Measurements from ENCODE around the gene CPB2.

The CPB2 gene

DNA sequence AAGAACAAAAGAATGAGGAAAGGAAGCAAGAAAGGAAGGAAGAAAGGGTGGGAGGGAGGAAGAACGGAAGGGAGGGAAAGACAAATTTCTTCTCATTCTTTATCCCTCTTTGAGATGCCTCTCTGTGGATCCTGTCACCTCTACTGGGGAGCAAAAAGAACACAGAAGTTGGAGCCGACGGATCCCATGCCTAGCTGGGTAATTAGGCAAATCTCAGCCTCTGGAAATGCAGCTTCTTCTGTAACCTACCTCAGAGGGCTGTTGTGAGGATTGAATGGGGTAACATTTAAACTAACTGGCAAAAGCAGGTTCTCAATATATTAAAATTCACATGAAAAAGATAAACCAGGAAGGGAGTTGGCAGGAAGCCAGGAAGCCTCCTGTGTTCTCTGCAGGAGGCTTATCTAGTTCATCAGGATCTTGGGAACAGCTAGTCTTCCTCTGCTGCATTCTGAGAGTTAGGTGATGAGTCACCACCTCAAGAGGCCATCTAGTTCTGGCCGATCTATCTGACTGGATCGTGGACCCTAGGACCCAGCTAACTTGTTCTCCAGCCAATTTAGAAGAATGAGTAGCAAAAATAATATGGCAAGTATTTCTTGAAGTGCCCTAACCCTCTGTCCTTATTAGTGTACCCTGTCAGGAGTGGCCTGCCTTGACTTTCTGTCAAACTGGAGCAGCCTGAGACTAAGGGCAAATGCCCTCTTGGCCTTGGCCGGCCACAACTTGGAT, 15.2 kb upstream of the CPB2 start:
- no peaks in the 10 kb centered on the region for H3K36me3 ChIP-seq (ENCODE audit: insufficient read depth, low read length)
- H4K20me1 ChIP-seq (ENCODE audit: insufficient read depth, low read length) = no peaks in the 10 kb centered on the region
- TF ChIP-seq, protein P1, sequence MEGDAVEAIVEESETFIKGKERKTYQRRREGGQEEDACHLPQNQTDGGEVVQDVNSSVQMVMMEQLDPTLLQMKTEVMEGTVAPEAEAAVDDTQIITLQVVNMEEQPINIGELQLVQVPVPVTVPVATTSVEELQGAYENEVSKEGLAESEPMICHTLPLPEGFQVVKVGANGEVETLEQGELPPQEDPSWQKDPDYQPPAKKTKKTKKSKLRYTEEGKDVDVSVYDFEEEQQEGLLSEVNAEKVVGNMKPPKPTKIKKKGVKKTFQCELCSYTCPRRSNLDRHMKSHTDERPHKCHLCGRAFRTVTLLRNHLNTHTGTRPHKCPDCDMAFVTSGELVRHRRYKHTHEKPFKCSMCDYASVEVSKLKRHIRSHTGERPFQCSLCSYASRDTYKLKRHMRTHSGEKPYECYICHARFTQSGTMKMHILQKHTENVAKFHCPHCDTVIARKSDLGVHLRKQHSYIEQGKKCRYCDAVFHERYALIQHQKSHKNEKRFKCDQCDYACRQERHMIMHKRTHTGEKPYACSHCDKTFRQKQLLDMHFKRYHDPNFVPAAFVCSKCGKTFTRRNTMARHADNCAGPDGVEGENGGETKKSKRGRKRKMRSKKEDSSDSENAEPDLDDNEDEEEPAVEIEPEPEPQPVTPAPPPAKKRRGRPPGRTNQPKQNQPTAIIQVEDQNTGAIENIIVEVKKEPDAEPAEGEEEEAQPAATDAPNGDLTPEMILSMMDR (IDR thresholded peaks at IDR 0.05; ENCODE audit: low read length) = no peak
- TF ChIP-seq EZH2 (IDR thresholded peaks at IDR 0.05; ENCODE audit: borderline replicate concordance, low read length) = no peak
- H3K9me3 ChIP-seq (ENCODE audit: low read length) = no peaks in the 10 kb centered on the region
- no peak overlapping the region for H3K4me3 ChIP-seq (ENCODE audit: low read depth, low read length, poor library complexity, severe bottlenecking)
- no peak overlapping the region for H3K4me2 ChIP-seq (ENCODE audit: low read length)
- H3K9me2 ChIP-seq (ENCODE audit: low read depth, low read length) = no peaks in the 10 kb centered on the region
- H3K9ac ChIP-seq (ENCODE audit: low read length) = no peak overlapping the region
- no peaks in the 10 kb centered on the region for H3F3A ChIP-seq (ENCODE audit: insufficient read depth, low read length)
- H3K27me3 ChIP-seq (ENCODE audit: insufficient read depth, low read length) = no peaks in the 10 kb centered on the region
- no peak overlapping the region for H2AFZ ChIP-seq (ENCODE audit: low read length)
- H3K79me2 ChIP-seq (ENCODE audit: insufficient read depth, low read length) = no peaks in the 10 kb centered on the region
- no peaks in the 10 kb centered on the region for H3K4me1 ChIP-seq (ENCODE audit: insufficient read depth, low read length, severe bottlenecking)
- no peak overlapping the region for H3K27ac ChIP-seq (ENCODE audit: low read depth, low read length, poor library complexity, severe bottlenecking)

DNA sequence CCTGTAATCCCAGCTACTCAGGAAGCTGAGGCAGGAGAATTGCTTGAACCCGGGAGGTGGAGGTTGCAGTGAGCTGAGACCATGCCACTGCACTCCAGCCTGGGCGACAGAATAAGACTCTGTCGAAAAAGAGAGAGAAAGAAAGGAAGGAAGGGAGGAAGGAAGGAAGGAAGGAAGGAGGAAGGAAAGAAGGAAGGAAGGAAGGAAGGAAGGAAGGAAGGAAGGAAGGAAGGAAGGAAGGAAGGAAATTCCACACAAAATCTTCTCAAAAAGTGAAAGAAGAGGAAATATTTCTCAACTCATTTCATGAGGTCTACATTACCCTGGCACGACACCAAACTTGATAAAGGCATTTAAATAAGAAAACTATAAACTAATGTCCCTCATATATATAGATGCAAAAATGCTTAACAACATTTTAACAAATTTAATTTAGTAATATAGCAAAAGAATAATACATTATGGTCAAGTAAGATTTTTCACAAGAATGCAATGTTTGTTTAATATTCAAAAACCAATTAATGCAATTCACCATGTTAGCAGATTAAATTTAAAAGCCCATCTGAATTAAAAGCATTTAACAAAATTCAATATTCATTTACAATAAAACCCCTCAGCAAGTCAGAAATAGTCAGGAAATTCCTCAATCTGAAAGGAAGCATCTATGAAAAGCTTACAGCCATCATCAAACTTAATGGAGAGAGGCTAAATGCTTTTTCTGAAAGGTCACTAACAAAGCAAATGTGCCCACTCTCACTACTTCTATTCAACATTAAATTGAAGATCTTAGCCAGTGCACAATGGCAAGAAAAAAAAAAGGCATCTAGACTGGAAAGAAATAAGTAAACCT, 12.0 kb upstream of the CPB2 start:
- H3K9ac ChIP-seq (ENCODE audit: low read length) = no peak overlapping the region
- H3K4me3 ChIP-seq (ENCODE audit: low read depth, low read length, poor library complexity, severe bottlenecking) = no peak overlapping the region
- H4K20me1 ChIP-seq (ENCODE audit: insufficient read depth, low read length) = no peaks in the 10 kb centered on the region
- no peaks in the 10 kb centered on the region for H3F3A ChIP-seq (ENCODE audit: insufficient read depth, low read length)
- no peak overlapping the region for H3K4me2 ChIP-seq (ENCODE audit: low read length)
- no peaks in the 10 kb centered on the region for H3K79me2 ChIP-seq (ENCODE audit: insufficient read depth, low read length)
- H2AFZ ChIP-seq (ENCODE audit: low read length) = no peak overlapping the region
- TF ChIP-seq EZH2 (IDR thresholded peaks at IDR 0.05; ENCODE audit: borderline replicate concordance, low read length) = no peak
- TF ChIP-seq, protein P1 (IDR thresholded peaks at IDR 0.05; ENCODE audit: low read length) = no peak
- H3K9me3 ChIP-seq (ENCODE audit: low read length) = no peaks in the 10 kb centered on the region
- H3K27me3 ChIP-seq (ENCODE audit: insufficient read depth, low read length) = no peaks in the 10 kb centered on the region
- H3K36me3 ChIP-seq (ENCODE audit: insufficient read depth, low read length) = no peaks in the 10 kb centered on the region
- no peaks in the 10 kb centered on the region for H3K4me1 ChIP-seq (ENCODE audit: insufficient read depth, low read length, severe bottlenecking)
- no peaks in the 10 kb centered on the region for H3K9me2 ChIP-seq (ENCODE audit: low read depth, low read length)
- H3K27ac ChIP-seq (ENCODE audit: low read depth, low read length, poor library complexity, severe bottlenecking) = no peak overlapping the region

DNA sequence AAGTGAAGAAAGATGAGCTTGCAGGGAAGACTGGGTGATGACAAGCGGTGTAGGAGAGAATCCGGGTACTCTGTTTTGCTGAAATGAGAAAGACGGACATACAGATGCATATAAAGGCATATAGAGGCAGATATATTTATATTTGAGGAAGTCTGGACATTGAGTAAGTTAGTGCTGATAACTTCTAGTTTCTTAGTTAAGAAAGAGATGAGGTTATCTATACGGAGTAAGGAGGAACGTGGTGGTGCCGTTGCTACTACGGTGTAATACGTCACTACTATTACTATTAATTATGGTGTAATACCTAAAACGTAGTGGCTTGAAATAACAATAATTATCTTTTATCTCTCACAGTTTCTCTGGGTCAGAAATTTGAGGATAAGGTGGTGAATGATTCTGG, 9.8 kb upstream of the CPB2 start:
- Histone ChIP-seq H3K9me3 (ENCODE audit: low read length) (no peaks in the 10 kb centered on the region), H3K4me2 (ENCODE audit: low read length) (no peak overlapping the region), H3K4me1 (ENCODE audit: insufficient read depth, low read length, severe bottlenecking) (no peaks in the 10 kb centered on the region), H3K27ac (ENCODE audit: low read depth, low read length, poor library complexity, severe bottlenecking) (no peak overlapping the region), H2AFZ (ENCODE audit: low read length) (no peak overlapping the region), H3K9me2 (ENCODE audit: low read depth, low read length) (no peaks in the 10 kb centered on the region), H4K20me1 (ENCODE audit: insufficient read depth, low read length) (no peaks in the 10 kb centered on the region), H3K9ac (ENCODE audit: low read length) (no peak overlapping the region), H3K4me3 (ENCODE audit: low read depth, low read length, poor library complexity, severe bottlenecking) (no peak overlapping the region), H3F3A (ENCODE audit: insufficient read depth, low read length) (no peaks in the 10 kb centered on the region), H3K27me3 (ENCODE audit: insufficient read depth, low read length) (no peaks in the 10 kb centered on the region), H3K36me3 (ENCODE audit: insufficient read depth, low read length) (no peaks in the 10 kb centered on the region), H3K79me2 (ENCODE audit: insufficient read depth, low read length) (no peaks in the 10 kb centered on the region)
- TF ChIP-seq, protein P1 (IDR thresholded peaks at IDR 0.05; ENCODE audit: low read length) = no peak
- no peak for TF ChIP-seq EZH2 (IDR thresholded peaks at IDR 0.05; ENCODE audit: borderline replicate concordance, low read length)

Data from OCI-LY1 (cell line).